GM23338 (cell line): Measurements from ENCODE around the gene SUPT6H. TPM values are rescaled to one million over a fixed set of nuclear protein-coding genes. Genes with fewer than 3 reads are reported as not detected.

Experiments used
- ATAC-seq: fragments of 200-7000 bp; cut with Tn5 transposase; 3 replicates; pipeline ENCODE4 v1.9.1; 2020
- DNase-seq: peaks from one replicate; pipeline ENCODE4 v3.0.0-alpha.2; 2015; ENCODE audit warnings: low spot score
- H2AFZ ChIP-seq: fragments of 200-600 bp; sonication (generic); 2 replicates; pipeline ENCODE4 v1.8.0; 2016; ENCODE audit warnings: antibody characterized with exemption, mild to moderate bottlenecking, moderate library complexity
- H3F3A ChIP-seq: fragments of 200-600 bp; sonication (generic); replicated peaks from 2 replicates; pipeline ENCODE4 v1.8.0; 2017; ENCODE audit warnings: antibody characterized with exemption, mixed run types, low read depth
- H3K27ac ChIP-seq: fragments of 200-600 bp; sonication (generic); 2 replicates; pipeline ENCODE4 v1.6.1; 2016; ENCODE audit warnings: low read depth
- H3K27me3 ChIP-seq: fragments of 200-600 bp; sonication (generic); 2 replicates; pipeline ENCODE4 v1.8.0; 2016; ENCODE audit warnings: mild to moderate bottlenecking, mixed run types, moderate library complexity; ENCODE audit not compliant: insufficient read depth
- H3K36me3 ChIP-seq: fragments of 200-600 bp; sonication (generic); 2 replicates; pipeline ENCODE4 v1.8.0; 2016; ENCODE audit warnings: mild to moderate bottlenecking; ENCODE audit not compliant: insufficient read depth
- H3K4me1 ChIP-seq: fragments of 200-600 bp; sonication (generic); 2 replicates; pipeline ENCODE4 v1.8.0; 2016; ENCODE audit warnings: mild to moderate bottlenecking, moderate library complexity; ENCODE audit not compliant: insufficient read depth
- H3K4me2 ChIP-seq: fragments of 200-600 bp; sonication (generic); 2 replicates; pipeline ENCODE4 v1.7.1; 2017; ENCODE audit warnings: mixed run types
- H3K4me3 ChIP-seq: fragments of 200-600 bp; sonication (generic); 2 replicates; pipeline ENCODE4 v1.6.1; 2016; ENCODE audit warnings: mixed run types
- H3K79me2 ChIP-seq: fragments of 200-600 bp; sonication (generic); replicated peaks from 2 replicates; pipeline ENCODE4 v1.8.0; 2017; ENCODE audit warnings: mild to moderate bottlenecking; ENCODE audit not compliant: insufficient read depth
- H3K9me2 ChIP-seq: fragments of 200-600 bp; sonication (generic); 2 replicates; pipeline ENCODE4 v1.8.0; 2017; ENCODE audit not compliant: insufficient read depth
- H4K20me1 ChIP-seq: fragments of 200-600 bp; sonication (generic); replicated peaks from 2 replicates; pipeline ENCODE4 v1.8.0; 2017; ENCODE audit warnings: mild to moderate bottlenecking; ENCODE audit not compliant: insufficient read depth
- H3K27ac Mint-ChIP-seq: 2 replicates; pipeline ENCODE4 v1.8.0; 2020; ENCODE audit warnings: inconsistent platforms, mild to moderate bottlenecking, moderate library complexity, mixed read lengths
- H3K27me3 Mint-ChIP-seq: 3 replicates; pipeline ENCODE4 v1.8.0; 2022; ENCODE audit warnings: low read depth, mild to moderate bottlenecking, moderate library complexity, mixed read lengths, inconsistent platforms; ENCODE audit not compliant: insufficient read depth, poor library complexity
- H3K36me3 Mint-ChIP-seq: 3 replicates; pipeline ENCODE4 v1.8.0; 2021; ENCODE audit warnings: low read depth, mild to moderate bottlenecking, inconsistent platforms, moderate library complexity, mixed read lengths
- H3K4me1 Mint-ChIP-seq: 3 replicates; pipeline ENCODE4 v1.8.0; 2020; ENCODE audit warnings: mild to moderate bottlenecking, inconsistent platforms, mixed read lengths
- H3K4me3 Mint-ChIP-seq: 3 replicates; pipeline ENCODE4 v1.8.0; 2021; ENCODE audit warnings: moderate library complexity, mild to moderate bottlenecking, inconsistent platforms, mixed read lengths
- H3K9me3 Mint-ChIP-seq: 3 replicates; pipeline ENCODE4 v1.8.0; 2020; ENCODE audit warnings: moderate library complexity, mild to moderate bottlenecking, inconsistent platforms, mixed read lengths
- CREB1 ChIP-seq: fragments of 250-450 bp; sonication (Bioruptor Pico); IDR thresholded peaks from 2 replicates; pipeline ENCODE4 v1.5.0; 2020; ENCODE audit warnings: low read depth, mild to moderate bottlenecking, moderate library complexity
- CTCF ChIP-seq, 2 experiments: fragments of 200-600 bp in 1 of 2; sonication (generic) in 1 of 2; conservative IDR thresholded peaks; 2 replicates each; pipeline versions ENCODE4 v1.5.1 to v1.6.1; 2016 to 2017; ENCODE audit warnings: antibody characterized with exemption in 2 of 2, low read depth in 2 of 2, mild to moderate bottlenecking in 2 of 2, moderate library complexity in 1 of 2
- ETS1 ChIP-seq: IDR thresholded peaks from 2 replicates; pipeline ENCODE4 v1.6.1; 2016; ENCODE audit warnings: antibody characterized with exemption
- EZH2 ChIP-seq: fragments of 200-600 bp; sonication (generic); IDR thresholded peaks from one replicate; pipeline ENCODE4 v1.8.0; 2017; ENCODE audit warnings: antibody characterized with exemption, mild to moderate bottlenecking, low read depth; ENCODE audit not compliant: unreplicated experiment
- EZH2phosphoT487 ChIP-seq: fragments of 200-600 bp; sonication (generic); IDR thresholded peaks from one replicate; pipeline ENCODE4 v1.8.1; 2018; ENCODE audit warnings: antibody characterized with exemption; ENCODE audit not compliant: unreplicated experiment
- JUNB ChIP-seq: IDR thresholded peaks from one replicate; pipeline ENCODE4 v1.6.1; 2016; ENCODE audit warnings: antibody characterized with exemption; ENCODE audit not compliant: unreplicated experiment
- NANOG ChIP-seq: IDR thresholded peaks from 2 replicates; pipeline ENCODE4 v1.6.1; 2016; ENCODE audit warnings: antibody characterized with exemption, borderline replicate concordance
- POLR2AphosphoS5 ChIP-seq: IDR thresholded peaks from 2 replicates; pipeline ENCODE4 v1.6.1; 2016; ENCODE audit warnings: antibody characterized with exemption, low read depth
- REST ChIP-seq: IDR thresholded peaks from one replicate; pipeline ENCODE4 v1.6.1; 2018; ENCODE audit warnings: antibody characterized with exemption; ENCODE audit not compliant: unreplicated experiment
- ZNF331 ChIP-seq: fragments of 250-450 bp; sonication (Bioruptor Pico); IDR thresholded peaks from 2 replicates; pipeline ENCODE4 v1.5.0; 2020; ENCODE audit warnings: low read depth, mild to moderate bottlenecking, moderate library complexity
- polyA plus RNA-seq: library from polyadenylated mRNA; unstranded; fragments of >200 nt; fragmentation: Nextera tagmentation; extraction: Ambion mirVana; gene quantifications from 2 replicates; pipeline ENCODE4 v1.2.1, GENCODE V29; 2016
- total RNA-seq: library from RNA; depleted of rRNA; stranded (reverse); fragments of >200 nt; shearing (Covaris generic); gene quantifications from 2 replicates; pipeline ENCODE4 v1.2.3, GENCODE V29; 2014

SUPT6H gene
- total and polyA plus RNA-seq, 2 experiments from 2014 or later, result 17.8 to 70.7 TPM

DNA sequence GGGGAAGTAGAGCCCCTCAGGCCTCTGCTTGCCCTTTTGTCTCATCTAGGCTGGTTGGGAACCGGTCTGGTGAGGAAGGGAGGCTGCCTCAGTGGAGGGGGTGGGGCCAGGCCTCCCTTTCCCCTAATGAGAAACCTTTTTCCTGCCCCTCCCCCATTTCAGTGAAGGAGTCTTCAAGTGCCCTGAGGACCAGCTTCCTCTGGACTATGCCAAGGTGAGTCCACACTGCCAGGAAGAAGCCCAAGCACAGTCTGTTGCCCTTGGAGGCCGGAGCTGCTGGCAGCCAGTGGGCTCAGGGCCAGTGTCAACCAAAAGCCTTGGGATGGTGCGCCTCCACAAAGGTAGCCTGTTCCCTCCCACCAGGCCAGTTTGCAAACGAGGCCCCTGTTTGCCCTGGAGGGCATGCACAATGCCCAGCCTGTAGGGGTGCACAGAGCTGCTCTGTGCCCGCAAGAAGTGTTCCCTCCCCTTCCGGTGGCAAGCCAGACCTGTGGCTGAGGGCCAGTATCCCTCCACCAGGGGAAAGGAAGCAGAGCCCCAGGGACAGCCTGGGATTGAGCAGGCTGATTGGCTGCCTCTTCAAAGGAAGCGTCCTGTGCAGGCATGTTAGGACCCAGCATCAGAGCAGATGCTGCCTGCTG is 85.2 kb downstream of the SUPT6H start:
- H3K79me2 ChIP-seq, result peaks cover 32% of the 10 kb centered on the region

GRCh38 chr17:28747801-28748750 is 86.1 kb downstream of the SUPT6H start:
- DNase-seq (no peak), ATAC-seq (no peak)
- Histone ChIP-seq H3K36me3 (peaks cover 34% of the 10 kb centered on the region), H3K4me1 (peaks cover 28% of the 10 kb centered on the region), H3K27ac (peak overlapping the region; percentile 99; the same call in 1 of the 2 replicates), H2AFZ (no peak overlapping the region), H4K20me1 (peaks cover 20% of the 10 kb centered on the region), H3F3A (peaks cover 68% of the 10 kb centered on the region), H3K4me2 (no peak overlapping the region), H3K79me2 (peaks cover 32% of the 10 kb centered on the region), H3K4me3 (no peak overlapping the region), H3K9me2 (no peaks in the 10 kb centered on the region), H3K27me3 (no peaks in the 10 kb centered on the region)
- Mint-ChIP-seq H3K4me3 (peak overlapping the region; percentile 29; the same call in 2 of the 3 replicates), H3K9me3 (no peaks in the 10 kb centered on the region), H3K36me3 (peaks cover 82% of the 10 kb centered on the region), H3K4me1 (peaks cover 42% of the 10 kb centered on the region), H3K27me3 (peaks cover 51% of the 10 kb centered on the region), H3K27ac (peak overlapping the region; percentile 98)
- no peak for TF ChIP-seq EZH2
- no peak for TF ChIP-seq JUNB
- TF ChIP-seq CTCF (conservative IDR thresholded peaks at IDR 0.05; ENCODE audit: low read depth in 2 of 2), result no peak
- no peak for TF ChIP-seq ETS1
- TF ChIP-seq EZH2phosphoT487, result no peak
- no peak for TF ChIP-seq NANOG
- TF ChIP-seq REST, result no peak
- TF ChIP-seq ZNF331 (CRISPR knock-in tag), result no peak
- no peak for TF ChIP-seq CREB1 (CRISPR knock-in tag)

More for the DNA sequence above, 85.2 kb downstream of the SUPT6H start:
- peak overlapping the region; percentile 93 for H3K4me3 ChIP-seq
- peak overlapping the region; percentile 96 for H3K4me2 ChIP-seq
- peak overlapping the region; percentile 98 for H3K27ac Mint-ChIP-seq
- H3K4me1 ChIP-seq, result peaks cover 35% of the 10 kb centered on the region
- peak; percentile 3 for ATAC-seq
- H2AFZ ChIP-seq, result no peak overlapping the region
- H3K36me3 ChIP-seq, result peaks cover 34% of the 10 kb centered on the region
- no peaks in the 10 kb centered on the region for H3K27me3 ChIP-seq
- TF ChIP-seq EZH2 (no peak), POLR2AphosphoS5 (peak; percentile 17; the same call in 1 of the 2 replicates)
- peak; percentile 74 for DNase-seq
- H4K20me1 ChIP-seq, result peaks cover 20% of the 10 kb centered on the region
- H3K27ac ChIP-seq, result peak overlapping the region; percentile 99
- peaks cover 77% of the 10 kb centered on the region for H3K36me3 Mint-ChIP-seq
- peak overlapping the region; percentile 91; the same call in 2 of the 3 replicates for H3K4me3 Mint-ChIP-seq
- H3K27me3 Mint-ChIP-seq, result peaks cover 52% of the 10 kb centered on the region
- peaks cover 59% of the 10 kb centered on the region for H3F3A ChIP-seq
- H3K4me1 Mint-ChIP-seq, result peaks cover 43% of the 10 kb centered on the region
- H3K9me2 ChIP-seq, result no peaks in the 10 kb centered on the region
- H3K9me3 Mint-ChIP-seq, result no peaks in the 10 kb centered on the region
